Retina (tissue), 1 donor: ENCODE data around the gene UNC5CL.
A peak's percentile ranks its signal among the peaks of the same experiment; 100 is the strongest.
"Not testable (repeated sequence)": the region's sequence is repeated elsewhere in the genome, so short reads cannot be mapped to it uniquely, and the experiment has no call there.

ENCODE experiments used
- DNase-seq: peaks from one replicate; pipeline ENCODE4 v3.0.0-alpha.2; 2016

Gene UNC5CL

DNA sequence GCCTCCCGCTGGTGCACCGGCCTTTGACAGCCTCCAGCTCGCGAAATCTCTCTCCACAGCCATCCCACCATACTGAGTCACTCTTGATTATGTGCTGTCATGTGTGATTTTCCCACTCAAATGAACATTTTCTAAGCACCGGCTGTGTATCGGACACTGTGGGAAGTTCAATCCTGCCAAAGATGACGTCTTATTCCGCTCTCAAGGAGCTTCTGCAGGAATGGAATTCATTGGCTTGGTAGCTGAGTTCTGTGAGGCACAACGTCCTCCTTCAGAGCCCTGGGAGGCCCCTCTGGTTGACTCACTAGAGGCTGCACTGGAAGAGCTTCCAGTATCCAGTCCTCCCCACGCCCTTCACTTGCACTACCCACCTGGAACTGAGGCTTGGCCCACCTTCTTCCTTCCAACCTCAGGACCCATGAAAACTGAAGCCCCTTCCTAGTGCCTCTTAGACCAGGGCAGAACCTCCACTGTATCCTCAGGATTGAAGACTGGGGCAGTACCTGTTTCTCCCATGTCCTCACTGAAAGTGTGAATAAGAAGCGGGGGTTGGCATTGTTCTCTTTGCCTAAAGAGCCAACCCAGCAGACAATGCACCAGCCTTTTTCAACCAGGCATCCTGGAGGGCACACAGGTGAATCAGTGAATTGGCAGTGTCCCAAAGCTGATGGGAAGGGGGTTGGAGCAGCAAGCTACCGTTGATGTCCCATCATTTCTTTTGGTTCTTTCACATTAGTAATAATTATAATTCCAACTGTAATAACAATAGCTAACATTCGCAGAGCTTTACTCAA is 1.7 kb downstream of the UNC5CL start:
- no peak for DNase-seq

GRCh38 chr6:41036601-41037000 is 2.4 kb downstream of the UNC5CL start:
- no peak for DNase-seq

DNA sequence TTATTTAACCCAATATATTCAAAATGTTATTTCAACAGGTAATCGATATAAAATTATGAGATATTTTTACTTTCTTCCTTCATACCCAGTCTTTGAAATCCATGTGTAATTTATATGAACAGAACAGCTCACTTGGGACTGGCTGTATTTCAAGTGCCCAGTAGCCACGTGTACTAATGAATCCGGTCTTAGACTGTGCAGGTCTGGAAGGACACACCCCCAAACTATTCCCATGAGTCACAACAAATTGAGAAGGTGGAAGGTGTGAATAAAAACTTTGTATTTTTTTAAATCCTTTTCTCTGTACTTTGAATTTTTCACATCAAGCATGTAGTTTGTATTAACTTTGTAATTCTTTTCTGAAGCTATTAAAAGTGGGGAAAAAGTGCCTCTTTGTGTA is 2.8 kb downstream of the UNC5CL start:
- no peak for DNase-seq

DNA sequence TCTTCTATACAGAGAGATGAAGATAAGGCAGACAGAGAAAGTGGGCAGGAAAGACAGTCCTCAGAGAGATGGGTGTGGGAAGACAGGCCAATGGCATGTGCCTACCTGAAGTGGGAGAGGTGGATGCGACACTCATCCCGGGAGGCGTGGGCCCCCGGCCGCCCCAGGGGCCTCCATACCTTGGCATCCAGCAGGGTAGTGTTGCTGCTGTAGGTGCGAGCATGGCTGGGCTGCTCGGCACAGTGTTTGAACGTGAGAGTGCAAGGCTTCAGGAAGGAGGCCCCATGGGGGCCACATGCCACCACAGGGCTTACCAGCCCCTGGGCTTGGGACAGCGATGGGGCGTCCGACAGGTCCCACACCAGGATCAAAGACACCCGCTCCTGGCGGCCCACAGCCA is 5.2 kb downstream of the UNC5CL start:
- DNase-seq = no peak

DNA sequence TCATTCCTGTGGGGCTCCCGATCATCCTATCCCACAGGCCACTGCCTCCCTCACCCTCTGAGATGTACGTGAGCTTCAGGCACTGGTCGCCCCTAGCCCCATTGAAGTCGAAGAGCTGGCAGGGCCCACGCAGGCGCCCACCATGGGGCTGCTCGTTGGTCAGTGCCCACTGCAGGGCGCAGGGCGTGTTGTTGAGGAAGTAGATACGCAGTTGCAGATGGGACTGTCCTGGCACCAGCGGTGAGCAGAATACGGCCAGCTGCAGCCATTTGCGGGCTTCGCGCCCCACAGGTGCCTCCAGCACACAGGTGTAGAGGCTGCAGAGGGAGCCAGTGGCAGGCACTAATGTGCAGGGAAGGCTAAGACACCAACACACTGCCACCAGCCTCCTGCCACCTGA is 6.2 kb downstream of the UNC5CL start:
- no peak for DNase-seq

DNA sequence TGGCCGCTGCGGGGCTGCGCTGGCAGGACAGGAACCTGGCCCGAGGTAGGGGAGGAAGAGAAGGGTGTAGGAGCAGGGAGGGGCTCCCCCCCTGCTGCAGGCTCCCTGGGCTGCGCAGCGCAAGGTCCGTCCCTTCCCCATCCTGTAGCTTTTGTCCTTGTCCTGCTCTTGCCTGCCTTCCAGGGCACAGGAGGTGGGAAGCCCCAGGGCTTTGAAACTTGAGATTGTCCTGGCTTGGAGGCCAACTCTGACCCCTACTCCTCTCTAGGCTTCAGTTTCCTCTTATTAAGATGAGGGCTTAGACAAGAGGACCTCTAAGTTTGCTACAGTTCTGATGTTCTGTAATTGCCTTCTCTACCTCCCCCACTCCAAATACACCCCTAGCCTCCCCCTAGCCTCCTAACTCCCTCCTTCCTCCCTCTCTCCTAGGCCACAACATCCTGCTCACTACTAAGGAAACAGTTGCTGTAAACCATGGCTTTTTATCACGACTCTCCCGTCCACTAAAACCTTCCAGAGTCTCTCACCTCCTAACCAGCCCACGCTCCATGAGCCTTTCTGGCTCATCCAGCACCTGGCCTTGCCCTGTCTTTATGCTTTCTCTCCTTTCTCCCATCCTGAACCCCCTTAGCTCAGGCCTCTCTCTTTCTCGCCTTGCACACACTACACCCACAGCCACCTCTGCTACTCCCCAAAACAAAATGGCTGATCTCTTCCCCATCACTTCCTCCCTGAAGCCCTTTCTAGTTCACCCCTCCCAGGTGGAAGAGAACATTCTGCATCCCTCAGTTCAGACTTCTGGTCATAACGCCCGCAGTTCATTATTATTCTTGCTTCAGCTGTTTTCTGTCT is 10.2 kb downstream of the UNC5CL start:
- no peak for DNase-seq

DNA sequence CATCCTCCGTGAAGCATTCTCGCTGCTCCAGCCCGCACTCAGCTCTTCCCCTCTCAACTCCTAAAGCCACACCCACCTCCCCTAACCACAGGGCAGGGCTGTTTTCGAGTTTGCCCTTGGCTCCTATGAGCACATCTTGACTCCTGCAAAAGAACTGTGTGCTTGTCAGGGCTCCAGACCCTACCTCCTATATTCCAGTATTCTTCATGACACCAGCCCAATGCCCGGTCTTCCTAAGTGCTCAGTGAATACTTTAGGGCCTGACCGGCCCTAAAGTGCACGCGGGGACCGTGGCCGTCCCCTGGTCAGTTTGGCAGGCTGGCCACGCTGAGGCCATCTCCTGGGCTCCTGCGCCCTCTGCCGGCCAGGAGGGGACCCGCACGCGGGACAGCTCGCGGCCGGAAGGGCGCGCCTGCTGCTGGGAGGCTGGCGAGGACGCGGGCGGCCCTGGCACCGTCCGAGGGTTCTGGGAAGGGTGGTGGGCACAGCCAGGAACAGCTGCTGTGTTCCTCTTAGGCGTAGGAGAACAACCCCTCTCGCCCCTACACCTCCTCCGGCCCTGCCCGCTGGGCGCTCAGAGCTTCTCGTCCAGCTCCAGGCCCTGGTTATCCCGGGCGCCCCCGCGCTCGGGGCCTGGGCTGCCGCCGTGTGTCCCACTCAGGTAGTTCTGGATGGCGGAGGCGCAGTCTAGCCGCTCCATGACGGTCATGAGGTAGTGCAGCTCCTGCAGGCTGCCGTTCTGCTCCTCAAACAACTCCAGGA is 11.0 kb downstream of the UNC5CL start:
- peak; percentile 98 for DNase-seq

DNA sequence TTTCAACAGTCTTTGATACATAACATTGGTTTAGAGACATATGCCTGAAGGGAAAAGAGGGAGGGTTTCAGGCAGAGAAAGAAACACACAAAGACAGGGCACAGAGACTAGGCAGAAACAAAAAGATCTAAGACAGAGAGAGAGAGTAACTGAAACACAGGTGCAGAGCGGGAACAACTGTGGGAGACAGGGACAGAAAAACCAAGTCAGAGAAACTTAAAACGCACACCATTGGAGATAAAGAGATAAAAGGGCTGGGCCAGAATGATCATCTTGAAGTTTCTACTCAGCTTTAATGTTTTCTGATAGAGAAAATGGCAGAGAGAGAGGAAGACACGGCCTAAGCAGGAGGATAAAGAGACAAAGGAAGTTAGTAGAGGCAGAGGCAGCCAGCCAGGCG is 11.8 kb downstream of the UNC5CL start:
- DNase-seq = no peak

DNA sequence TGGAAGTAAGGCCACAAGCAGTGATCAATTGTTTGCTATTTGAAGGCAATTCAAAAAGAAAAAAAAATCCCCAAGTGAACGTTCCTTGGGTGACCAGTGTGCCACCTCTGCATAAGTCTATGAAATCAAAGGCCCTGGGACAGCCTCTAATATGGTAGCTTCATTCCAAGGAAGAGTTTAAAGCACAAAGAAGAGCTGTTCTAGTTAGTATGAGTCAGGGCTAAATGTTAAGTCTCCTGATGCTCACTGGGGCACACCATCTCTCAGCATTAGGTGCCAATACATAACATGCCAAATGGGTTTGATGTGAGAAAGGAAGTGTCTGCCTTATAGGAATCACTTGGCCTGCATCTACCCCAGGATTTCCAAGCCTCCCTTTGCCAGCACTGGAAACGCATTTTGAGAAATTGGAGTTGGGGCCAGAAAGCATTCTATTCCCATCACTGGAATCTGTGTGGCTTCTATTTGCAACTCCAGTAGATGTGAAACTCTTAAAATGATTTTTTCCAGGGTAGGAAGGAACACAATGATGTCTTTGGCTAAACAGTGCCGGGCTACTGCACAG is 13.0 kb downstream of the UNC5CL start:
- no peak for DNase-seq

DNA sequence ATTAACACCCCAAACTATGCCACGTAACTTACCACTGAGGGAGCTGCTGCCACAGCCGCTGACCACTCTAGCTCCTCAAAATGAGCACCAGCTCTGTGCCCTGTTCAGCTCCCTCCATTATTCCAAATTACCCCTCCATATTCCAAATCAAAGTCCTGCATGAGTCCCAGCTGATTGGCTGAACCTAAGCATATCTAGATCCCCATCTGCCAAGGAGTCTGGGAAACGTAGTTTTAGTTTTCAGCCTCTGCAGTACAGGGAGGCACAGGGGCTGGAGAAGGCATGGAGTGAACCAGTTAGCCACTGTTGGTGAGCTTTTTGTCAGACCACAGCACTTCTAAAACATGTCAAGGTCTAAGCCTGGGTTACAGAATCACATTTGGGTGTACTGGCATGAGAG is 15.9 kb downstream of the UNC5CL start:
- no peak for DNase-seq

GRCh38 chr6:41022294-41022693 is 16.7 kb downstream of the UNC5CL start:
- no peak for DNase-seq

DNA sequence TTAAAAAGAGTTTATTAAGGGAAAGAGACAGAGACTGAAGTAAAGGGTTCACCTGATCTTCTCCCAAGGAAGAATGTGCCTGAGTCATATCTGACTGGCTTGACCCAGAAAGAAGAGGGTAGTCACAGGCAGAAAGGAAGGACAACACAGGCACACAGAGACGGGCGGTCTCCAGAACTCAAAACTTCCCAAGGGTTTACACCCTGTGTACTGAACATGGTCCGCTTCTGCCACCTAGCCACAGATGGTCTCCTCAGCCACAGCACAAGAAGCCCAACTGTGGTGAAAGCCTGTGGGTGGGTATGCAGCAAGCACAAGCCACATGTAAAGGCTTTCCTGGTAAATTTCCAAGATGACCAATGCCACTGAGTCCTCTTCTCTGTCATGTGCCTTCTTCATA is 17.2 kb downstream of the UNC5CL start:
- no peak for DNase-seq

DNA sequence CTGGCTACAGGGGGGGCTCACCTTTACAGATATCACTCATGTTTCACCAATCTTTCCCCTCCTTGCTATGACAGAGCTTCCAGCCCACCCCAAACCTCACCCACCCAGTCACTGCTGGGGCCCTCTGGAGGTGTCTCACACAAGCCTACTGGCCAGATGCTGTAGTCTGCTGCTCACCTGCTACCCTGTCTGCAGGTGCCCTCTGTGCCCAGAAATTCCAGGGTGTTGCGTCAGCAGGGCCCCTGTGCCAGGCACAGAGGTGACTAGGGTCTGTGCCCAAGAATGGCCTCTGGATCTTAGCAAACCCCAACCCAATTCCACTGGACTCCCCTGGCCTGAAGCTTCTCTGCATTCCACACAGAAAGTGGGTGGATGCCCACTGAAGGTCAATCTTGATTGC is 21.4 kb downstream of the UNC5CL start:
- no peak for DNase-seq

DNA sequence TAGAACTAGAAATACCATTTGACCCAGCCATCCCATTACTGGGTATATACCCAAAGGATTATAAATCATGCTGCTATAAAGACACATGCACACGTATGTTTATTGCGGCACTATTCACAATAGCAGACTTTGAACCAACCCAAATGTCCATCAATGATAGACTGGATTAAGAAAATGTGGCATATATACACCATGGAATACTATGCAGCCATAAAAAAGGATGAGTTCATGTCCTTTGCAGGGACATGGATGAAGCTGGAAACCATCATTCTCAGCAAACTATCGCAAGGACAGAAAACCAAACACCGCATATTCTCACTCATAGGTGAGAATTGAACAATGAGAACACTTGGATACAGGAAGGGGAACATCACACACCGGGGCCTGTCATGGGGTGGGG is 23.2 kb downstream of the UNC5CL start:
- DNase-seq = not testable (repeated sequence)

- no peak for DNase-seq
Observed at GRCh38 chr6:41014780-41015179, 24.2 kb downstream of the UNC5CL start.

DNA sequence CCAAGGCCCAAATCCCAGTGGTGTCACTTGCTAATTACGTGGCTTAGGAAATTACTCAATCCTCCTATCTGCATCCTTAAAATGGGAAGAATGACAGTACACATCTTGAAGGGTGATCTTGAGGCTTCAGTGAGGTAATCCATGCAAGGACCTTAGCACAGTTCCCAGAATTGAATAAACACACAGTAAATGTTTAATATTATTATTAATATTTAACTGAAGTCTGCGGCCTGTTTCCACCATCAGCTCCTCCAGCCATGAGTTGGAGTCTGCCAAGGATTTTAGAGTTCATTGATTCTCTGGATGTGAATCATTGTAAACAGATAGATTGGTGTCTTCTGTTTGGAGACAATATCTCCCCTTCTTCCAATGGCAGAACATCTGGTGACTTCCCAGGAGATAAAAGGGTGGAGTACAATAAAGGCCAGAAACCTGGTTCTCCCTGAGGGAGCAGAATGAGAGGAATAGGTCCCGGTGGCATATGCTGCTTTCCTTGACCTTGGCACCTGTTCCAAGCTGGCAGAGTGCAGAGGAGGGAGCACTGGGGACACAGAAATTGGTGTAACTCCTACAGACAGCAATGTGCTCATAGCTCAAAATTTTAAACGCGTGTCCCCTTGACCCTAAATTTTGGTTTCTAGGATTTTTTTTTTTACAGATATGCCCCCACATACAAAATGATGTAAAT is 25.4 kb downstream of the UNC5CL start:
- DNase-seq = no peak

GRCh38 chr6:41011673-41012072 is 27.3 kb downstream of the UNC5CL start:
- no peak for DNase-seq

- DNase-seq = no peak
Observed at GRCh38 chr6:41009669-41010068, 29.4 kb downstream of the UNC5CL start.

DNA sequence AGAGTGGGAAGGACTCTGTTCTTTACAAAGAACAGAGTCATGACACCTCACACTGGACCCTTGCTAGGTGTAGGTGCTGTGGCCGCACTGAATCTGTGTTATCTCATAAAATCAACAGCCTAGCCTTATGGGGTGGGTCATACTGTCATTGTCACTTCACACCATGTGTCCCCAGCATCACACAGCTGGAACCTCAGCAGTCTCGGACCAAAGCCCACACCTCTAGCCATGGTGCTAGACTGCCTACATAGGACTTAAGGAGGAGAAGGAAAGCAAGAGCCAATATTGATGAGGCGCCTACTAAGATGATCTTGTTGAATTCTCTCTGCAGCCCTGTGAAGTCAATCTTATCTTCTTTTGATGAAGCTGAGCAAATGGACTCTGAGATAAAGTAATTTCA is 31.0 kb downstream of the UNC5CL start:
- DNase-seq = no peak

DNA sequence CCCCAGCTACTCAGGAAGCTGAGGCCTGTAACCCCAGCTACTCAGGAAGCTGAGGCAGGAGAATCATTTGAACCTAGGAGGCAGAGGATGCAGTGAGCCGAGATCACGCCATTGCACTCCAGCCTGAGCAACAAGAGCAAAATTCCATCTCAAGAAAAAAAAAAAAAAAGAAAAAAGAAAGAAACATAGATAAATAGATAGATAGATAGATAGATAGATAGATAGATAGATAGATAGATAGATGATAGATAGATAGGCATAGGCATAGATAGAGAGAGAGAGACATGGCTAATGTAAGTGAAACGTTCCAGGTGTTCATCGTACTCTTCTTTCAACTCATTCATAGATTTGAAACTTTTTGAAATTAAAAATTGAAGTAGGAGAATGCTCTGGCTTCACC is 32.0 kb downstream of the UNC5CL start:
- not testable (repeated sequence) for DNase-seq

DNA sequence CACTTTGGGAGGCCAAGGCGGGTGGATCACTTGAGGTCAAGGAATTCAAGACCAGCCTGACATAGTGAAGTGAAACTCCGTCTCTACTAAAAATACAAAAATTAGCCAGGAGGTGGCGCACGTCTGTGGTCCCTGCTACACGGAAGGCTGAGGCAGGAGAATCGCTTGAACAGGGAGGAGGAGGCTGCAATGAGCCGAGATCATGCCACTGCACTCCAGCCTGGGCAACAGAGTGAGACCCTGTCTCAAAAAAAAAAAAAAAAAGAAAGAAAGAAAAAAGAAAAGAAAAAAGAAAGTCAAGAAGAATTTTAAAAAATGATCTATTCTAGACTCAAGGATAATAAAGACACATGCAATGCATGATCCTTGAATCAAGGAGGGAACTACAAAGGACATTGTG is 32.8 kb downstream of the UNC5CL start:
- DNase-seq = peak; percentile 42

- DNase-seq = no peak
Observed at GRCh38 chr6:41002168-41002567, 36.9 kb downstream of the UNC5CL start.

DNA sequence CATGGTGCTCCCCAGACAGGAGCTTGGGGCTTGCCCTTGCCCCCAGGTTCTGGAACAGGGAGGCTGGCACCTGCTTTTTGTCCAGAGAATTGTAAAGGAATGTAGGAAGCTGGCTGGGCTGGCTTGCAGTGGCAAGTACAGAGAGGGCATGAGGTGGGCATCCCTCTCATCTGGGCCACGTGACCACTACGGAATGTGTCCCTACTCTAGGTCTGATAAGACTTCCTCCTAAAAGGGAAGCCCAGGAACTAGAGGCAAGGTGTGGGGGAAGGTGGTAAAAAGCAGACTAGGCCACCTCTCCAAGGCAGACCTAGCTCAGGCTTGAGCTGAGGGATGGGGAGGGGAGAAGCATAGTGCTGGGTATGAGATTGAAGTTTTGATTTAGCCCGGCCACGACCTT is 38.8 kb downstream of the UNC5CL start:
- DNase-seq = no peak
